Measurements from ENCODE around the gene SPON1.

- no peak for TF ChIP-seq EZH2phosphoT487 (IDR thresholded peaks at IDR 0.05; ENCODE audit: low read length)
- TF ChIP-seq EZH2 (optimal IDR thresholded peaks at IDR 0.05; ENCODE audit: low read depth, low read length) = no peak
- no peak for TF ChIP-seq CTCF (IDR thresholded peaks at IDR 0.05; ENCODE audit: low read length)
Measured at GRCh38 chr11:14125529-14125928, 163.0 kb downstream of the SPON1 start.
